ENCODE measurements around the gene TRAF1.

DNA sequence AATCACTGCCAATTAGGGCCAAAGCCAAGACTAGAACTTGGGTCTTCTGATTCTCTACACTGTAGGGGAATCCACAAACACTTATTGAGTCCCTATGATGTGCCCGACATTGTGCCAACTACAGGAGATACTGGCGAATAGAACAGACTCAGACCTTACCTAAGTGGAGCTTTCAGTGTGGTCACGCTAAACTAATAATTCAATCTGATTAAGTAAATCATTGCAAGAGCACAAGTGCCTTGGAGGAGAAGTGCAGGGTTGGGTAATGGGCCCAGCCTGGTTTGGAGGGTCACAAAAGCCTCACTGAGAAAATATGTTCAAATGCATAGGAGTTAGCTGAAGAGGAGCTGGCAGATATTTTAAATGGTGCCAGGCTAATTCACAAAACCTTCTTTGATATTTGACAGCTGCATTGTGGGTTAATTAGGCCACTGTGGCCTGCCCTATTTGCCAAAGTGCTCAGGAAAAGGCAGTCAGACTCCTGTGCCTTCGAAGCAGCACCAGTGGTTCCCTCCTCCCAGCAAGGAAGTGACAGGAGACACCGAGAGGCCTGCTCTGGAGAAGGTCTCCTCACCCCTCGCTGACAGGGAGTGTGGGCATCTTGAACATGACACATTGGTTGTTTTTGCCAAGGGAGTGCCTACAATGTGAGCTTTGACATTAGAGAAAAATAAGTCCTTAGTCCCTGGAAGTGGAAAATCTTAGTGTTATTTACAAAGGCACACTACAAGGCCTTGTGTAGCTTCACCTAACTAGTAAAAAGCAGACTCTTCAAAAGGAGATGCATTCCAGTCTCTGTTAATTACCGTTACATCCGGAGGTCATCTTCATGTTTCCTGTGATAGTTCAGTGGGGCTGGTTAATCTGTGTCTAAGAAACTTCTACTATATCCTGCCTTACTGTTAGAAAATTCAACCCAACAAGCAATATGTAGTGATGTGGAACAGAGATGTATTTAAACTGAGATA, 24.1 kb upstream of the TRAF1 start:
- TF ChIP-seq, protein P1, sequence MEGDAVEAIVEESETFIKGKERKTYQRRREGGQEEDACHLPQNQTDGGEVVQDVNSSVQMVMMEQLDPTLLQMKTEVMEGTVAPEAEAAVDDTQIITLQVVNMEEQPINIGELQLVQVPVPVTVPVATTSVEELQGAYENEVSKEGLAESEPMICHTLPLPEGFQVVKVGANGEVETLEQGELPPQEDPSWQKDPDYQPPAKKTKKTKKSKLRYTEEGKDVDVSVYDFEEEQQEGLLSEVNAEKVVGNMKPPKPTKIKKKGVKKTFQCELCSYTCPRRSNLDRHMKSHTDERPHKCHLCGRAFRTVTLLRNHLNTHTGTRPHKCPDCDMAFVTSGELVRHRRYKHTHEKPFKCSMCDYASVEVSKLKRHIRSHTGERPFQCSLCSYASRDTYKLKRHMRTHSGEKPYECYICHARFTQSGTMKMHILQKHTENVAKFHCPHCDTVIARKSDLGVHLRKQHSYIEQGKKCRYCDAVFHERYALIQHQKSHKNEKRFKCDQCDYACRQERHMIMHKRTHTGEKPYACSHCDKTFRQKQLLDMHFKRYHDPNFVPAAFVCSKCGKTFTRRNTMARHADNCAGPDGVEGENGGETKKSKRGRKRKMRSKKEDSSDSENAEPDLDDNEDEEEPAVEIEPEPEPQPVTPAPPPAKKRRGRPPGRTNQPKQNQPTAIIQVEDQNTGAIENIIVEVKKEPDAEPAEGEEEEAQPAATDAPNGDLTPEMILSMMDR (IDR thresholded peaks at IDR 0.05) = no peak
- TF ChIP-seq EP300 (IDR thresholded peaks at IDR 0.05; ENCODE audit: low read depth) (no peak), POLR2A (IDR thresholded peaks at IDR 0.05) (no peak), POLR2AphosphoS5 (IDR thresholded peaks at IDR 0.05) (no peak)
